ENCODE data around the gene ITPR2.

The ITPR2 gene

DNA sequence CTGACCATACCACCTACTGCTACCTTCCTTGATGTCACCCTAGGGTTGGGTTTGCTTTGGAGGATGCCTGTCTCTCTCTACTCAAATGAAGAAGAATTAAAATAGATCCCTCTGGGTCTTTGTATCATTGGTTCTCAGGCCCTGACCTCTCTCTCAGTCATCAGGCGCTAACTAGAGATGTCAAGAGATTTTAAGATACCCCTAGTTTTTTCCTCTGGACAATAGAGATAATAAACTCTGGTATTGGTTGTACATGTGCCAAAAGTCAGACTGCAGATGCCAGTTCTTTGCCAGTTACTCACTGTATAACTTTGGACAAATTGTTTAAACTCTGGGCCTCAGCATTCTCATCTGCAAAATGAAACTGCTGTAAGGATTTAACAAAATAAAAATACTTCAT is 31.5 kb downstream of the ITPR2 start:
- TF ChIP-seq, protein P1, sequence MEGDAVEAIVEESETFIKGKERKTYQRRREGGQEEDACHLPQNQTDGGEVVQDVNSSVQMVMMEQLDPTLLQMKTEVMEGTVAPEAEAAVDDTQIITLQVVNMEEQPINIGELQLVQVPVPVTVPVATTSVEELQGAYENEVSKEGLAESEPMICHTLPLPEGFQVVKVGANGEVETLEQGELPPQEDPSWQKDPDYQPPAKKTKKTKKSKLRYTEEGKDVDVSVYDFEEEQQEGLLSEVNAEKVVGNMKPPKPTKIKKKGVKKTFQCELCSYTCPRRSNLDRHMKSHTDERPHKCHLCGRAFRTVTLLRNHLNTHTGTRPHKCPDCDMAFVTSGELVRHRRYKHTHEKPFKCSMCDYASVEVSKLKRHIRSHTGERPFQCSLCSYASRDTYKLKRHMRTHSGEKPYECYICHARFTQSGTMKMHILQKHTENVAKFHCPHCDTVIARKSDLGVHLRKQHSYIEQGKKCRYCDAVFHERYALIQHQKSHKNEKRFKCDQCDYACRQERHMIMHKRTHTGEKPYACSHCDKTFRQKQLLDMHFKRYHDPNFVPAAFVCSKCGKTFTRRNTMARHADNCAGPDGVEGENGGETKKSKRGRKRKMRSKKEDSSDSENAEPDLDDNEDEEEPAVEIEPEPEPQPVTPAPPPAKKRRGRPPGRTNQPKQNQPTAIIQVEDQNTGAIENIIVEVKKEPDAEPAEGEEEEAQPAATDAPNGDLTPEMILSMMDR (IDR thresholded peaks at IDR 0.05; ENCODE audit: low read depth, low read length, missing control alignments), result no peak
- DNase-seq (ENCODE audit: extremely low read depth, low read depth), result no peak
- H3K4me3 ChIP-seq (replicated peaks; ENCODE audit: low read depth, low read length), result no peak overlapping the region

DNA sequence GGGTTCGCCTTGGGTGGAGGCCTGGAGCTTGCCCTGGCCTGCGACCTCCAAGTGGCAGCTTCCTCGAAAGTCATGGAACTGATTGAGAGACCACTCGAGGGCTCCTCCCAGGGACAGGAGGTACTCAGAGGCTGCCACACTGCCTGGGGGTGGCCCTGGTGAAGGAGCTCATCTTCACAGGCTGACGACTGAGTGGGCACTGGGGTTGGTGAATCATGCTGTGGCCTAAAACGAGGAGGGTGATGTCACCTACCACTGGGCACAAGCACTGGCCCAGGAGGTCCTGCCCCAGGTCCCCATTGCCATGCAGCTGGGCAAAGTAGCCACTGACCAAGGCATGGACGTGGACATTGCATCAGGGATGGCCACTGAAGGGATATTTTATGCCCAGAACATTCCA is 32.1 kb downstream of the ITPR2 start:
- no peak for DNase-seq (ENCODE audit: extremely low read depth, low read depth)
- TF ChIP-seq, protein P1 (IDR thresholded peaks at IDR 0.05; ENCODE audit: low read depth, low read length, missing control alignments), result no peak
- no peak overlapping the region for H3K4me3 ChIP-seq (replicated peaks; ENCODE audit: low read depth, low read length)

DNA sequence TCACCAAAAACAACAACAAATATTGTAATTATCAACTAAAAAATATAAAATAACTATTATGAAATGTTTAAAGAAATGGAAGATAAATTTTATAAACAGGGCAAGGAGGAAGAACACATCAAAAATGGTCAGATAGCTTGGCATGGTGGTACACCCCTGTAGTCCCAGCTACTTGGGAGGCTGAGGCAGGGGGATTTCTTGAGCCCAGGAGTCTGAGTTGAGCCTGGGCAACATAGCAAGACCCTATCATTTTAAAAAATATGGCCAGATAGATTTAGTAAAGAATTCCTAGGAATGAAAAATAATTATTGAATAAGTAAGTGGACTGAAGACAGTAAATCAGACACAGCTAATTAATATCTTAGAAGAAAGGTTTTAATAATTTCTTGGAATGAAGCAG is 32.6 kb downstream of the ITPR2 start:
- no peak overlapping the region for H3K4me3 ChIP-seq (replicated peaks; ENCODE audit: low read depth, low read length)
- DNase-seq (ENCODE audit: extremely low read depth, low read depth), result no peak
- TF ChIP-seq, protein P1 (IDR thresholded peaks at IDR 0.05; ENCODE audit: low read depth, low read length, missing control alignments), result no peak

DNA sequence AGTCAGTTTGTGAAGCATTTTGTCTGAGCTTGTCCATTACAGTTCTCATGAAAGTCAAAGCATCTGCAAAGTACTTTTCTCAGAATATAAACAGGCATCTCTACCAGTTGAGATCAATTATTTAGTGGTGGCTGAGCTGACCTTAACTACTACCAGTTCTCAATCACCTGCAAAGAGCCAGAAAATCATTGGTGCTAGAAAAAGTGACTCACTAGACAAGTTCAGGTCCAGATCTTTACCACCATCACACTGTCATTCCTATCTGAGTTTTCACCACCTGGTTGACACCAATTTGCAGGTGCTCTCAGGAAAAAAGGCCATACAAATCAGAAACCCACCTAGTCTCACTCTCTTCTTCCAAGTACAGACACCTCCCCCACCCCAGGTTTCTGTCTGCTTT is 33.3 kb downstream of the ITPR2 start:
- no peak for DNase-seq (ENCODE audit: extremely low read depth, low read depth)
- H3K4me3 ChIP-seq (replicated peaks; ENCODE audit: low read depth, low read length), result no peak overlapping the region
- TF ChIP-seq, protein P1 (IDR thresholded peaks at IDR 0.05; ENCODE audit: low read depth, low read length, missing control alignments), result no peak

DNA sequence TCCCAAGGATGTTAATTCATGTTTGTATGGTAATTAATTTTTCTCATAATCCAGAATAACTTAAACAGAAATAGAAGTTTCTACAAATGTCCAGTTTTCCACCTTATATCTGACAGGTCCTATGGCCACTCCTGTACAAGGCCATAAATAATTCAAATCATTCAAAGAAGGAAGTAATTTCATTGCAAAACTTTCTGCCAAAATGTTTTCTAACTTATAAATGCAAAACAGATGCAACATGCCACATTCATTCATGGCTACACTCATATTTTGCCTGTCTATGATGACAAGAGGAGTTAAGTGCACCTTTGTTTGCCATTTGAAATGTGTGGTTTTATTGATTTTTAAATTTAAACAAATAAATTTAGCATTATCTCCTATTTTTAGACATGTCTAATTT is 34.4 kb downstream of the ITPR2 start:
- no peak for DNase-seq (ENCODE audit: extremely low read depth, low read depth)
- TF ChIP-seq, protein P1 (IDR thresholded peaks at IDR 0.05; ENCODE audit: low read depth, low read length, missing control alignments), result no peak
- H3K4me3 ChIP-seq (replicated peaks; ENCODE audit: low read depth, low read length), result no peak overlapping the region

DNA sequence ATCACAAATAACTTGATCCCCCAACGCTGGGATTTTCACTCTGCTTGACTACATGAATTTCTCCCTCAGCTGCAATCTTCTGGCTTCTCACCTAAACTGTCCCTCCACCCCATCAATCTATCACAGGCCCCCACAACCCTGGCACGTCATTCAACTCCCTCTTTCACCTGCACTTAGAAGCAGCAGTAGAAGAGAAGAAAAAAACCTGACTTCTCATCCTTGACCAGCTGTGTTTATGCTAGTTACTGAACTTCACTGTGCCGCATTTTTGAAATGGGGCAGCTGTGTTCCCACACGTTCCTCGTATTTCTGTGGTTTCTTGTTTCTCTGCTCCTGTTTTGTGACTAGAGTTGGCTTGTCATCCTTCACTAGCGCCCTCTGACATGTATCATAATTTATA is 35.0 kb downstream of the ITPR2 start:
- DNase-seq (ENCODE audit: extremely low read depth, low read depth), result peak; percentile 46
- TF ChIP-seq, protein P1 (IDR thresholded peaks at IDR 0.05; ENCODE audit: low read depth, low read length, missing control alignments), result no peak
- no peak overlapping the region for H3K4me3 ChIP-seq (replicated peaks; ENCODE audit: low read depth, low read length)

DNA sequence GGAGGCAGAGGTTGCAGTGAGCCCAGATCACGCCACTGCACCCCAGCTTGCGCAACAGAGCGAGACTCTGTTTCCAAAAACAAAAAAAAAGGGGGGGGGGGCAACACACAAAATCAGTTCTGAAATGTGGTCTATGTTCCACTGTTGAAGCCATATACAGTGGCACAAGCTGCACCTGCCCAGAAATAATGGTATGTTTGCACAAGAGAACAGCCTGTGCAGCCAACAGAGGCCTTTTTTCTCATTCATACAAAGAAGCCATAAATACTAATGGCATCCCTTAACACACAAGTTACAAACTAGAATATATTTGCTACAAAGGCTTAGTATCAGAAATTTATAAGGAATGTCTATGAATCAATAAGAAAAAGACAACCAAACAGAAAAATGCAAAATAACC is 37.1 kb downstream of the ITPR2 start:
- TF ChIP-seq, protein P1 (IDR thresholded peaks at IDR 0.05; ENCODE audit: low read depth, low read length, missing control alignments), result no peak
- DNase-seq (ENCODE audit: extremely low read depth, low read depth), result no peak
- H3K4me3 ChIP-seq (replicated peaks; ENCODE audit: low read depth, low read length), result no peak overlapping the region

Measured in HFF-Myc (cell line).